NCI-H226 (cell line): ENCODE measurements around the gene SFTPA1.
"Not testable (repeated sequence)": the region's sequence is repeated elsewhere in the genome, so short reads cannot be mapped to it uniquely, and the experiment has no call there.

ENCODE experiments used
- DNase-seq: peaks from one replicate; pipeline ENCODE4 v3.0.0-alpha.2; 2015

The SFTPA1 gene

DNA sequence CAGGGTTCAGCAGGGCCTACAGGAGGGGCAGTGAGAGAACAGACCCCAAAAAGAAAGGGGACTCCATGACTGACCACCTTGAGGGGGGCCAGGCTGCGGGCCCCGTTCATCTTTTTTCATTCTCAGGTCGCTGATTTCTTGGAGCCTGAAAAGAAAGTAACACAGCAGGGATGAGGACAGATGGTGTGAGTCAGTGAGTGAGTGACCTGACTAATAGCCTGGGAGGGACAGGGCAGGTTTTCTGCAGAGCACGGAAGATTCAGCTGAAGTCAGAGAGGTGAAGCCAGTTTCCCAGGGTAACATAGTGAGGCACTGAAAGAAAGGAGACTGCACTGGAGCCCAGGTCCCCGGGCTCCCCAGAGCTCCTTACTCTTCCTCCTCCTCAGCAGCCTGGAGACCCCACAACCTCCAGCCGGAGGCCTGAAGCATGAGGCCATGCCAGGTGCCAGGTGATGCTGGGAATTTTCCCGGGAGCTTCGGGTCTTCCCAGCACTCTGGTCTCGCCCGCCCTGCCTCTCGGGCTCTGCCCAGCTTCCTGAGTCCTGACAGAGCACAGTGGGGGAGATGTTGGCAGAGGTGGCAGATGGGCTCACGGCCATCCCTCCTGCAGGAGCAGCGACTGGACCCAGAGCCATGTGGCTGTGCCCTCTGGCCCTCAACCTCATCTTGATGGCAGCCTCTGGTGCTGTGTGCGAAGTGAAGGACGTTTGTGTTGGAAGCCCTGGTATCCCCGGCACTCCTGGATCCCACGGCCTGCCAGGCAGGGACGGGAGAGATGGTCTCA is 646 bp downstream of the SFTPA1 start:
- not testable (repeated sequence) for DNase-seq

- no peak for DNase-seq
Measured at GRCh38 chr10:79615577-79615976, 4.8 kb downstream of the SFTPA1 start.

GRCh38 chr10:79616164-79616563 is 5.4 kb downstream of the SFTPA1 start:
- DNase-seq = no peak

- not testable (repeated sequence) for DNase-seq
Measured at GRCh38 chr10:79623663-79624062, 12.9 kb downstream of the SFTPA1 start.

- no peak for DNase-seq
Measured at GRCh38 chr10:79627075-79627474, 16.3 kb downstream of the SFTPA1 start.

GRCh38 chr10:79628083-79628482 is 17.3 kb downstream of the SFTPA1 start:
- no peak for DNase-seq

DNA sequence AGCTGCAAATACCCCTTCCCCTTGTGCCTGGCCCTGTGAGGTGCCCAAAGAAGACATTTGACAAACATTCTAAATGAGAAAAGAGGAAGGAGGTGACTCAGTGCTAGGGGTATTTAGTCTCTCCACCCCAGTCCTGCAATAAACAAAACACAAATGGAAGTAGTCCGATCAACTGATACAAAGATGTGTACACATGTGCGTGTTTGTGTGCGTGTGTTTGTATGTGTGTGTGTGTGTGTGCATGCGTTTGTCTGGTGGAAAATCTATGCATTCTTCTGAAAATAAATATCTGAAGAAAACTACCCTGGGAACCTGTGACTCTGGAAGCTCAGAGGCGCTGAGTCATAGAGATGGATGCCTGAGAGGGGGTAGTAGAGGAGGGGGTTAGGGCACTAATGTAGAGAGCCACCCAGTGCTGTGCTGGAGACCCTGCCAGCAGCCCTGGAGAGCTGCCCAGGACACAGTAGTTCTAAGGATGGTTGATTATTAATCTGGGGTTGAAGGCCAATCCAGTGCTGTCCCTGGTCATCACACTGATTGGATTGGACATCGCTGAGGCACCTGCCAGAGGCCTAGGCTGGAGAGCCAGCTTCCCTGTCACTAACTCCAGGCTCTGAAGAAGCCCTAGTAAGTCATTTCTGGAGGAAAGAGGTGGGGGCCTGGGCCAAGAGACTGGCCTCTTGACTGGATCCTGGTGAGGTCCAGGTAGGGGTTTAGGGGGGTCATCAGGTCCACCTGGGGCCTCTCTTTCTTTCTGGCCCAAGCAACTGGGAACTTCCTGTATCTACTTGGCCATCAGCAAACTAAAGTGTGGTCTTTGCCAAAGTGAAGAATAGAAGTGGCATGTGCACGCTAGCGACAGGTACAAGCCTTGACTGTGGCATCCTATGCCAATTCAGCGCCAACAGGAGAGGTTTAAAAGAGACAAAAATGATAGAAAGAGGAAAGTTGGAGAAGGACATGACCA is 18.5 kb downstream of the SFTPA1 start:
- no peak for DNase-seq

- no peak for DNase-seq
Measured at GRCh38 chr10:79629955-79630327, 19.2 kb downstream of the SFTPA1 start.

DNA sequence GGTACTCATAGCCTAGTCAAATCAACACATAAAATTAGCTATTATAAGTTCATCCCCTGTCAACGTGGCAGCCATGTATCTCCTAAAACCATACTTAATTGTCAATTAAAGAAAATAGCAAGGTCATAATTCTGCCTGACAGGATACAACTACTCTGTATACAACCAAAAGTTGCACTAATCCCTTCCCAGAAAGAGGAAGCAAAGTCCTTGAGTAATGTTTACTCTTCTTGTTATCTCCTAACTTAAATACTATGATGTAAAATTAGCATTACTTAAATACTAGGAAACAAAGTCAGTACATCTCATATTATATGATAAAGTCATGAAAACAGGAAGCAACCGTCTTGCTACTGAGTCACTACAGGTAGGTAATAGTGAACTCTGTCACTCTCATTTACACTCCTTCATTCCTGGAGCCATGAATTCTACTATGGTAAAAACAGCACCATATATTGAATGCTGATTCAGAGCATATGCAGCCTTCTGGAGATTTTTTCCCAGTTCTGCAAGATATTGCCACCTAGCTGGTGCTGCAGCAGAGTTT is 26.0 kb downstream of the SFTPA1 start:
- DNase-seq = not testable (repeated sequence)

DNA sequence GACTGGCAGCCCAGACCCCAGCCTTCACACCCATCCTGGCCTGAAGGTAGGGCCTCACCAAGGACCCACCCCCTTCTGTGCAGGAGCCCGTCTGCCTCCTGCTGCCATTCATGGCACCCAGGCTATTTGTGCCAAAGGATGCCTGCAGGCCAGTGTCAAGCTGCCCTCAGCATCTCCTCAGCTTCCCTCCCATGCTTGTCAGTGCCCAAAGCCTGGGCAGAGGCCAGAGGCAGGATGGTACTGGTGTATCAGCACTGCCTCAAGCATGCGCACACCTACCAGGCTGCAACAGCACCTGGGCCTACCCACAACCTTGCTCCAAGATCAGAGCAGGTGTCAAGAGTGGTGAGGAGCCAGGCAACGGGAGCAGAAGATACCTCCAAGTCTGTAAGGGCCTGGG is 27.6 kb downstream of the SFTPA1 start:
- no peak for DNase-seq

- not testable (repeated sequence) for DNase-seq
Measured at GRCh38 chr10:79652695-79653094, 42.0 kb downstream of the SFTPA1 start.

DNA sequence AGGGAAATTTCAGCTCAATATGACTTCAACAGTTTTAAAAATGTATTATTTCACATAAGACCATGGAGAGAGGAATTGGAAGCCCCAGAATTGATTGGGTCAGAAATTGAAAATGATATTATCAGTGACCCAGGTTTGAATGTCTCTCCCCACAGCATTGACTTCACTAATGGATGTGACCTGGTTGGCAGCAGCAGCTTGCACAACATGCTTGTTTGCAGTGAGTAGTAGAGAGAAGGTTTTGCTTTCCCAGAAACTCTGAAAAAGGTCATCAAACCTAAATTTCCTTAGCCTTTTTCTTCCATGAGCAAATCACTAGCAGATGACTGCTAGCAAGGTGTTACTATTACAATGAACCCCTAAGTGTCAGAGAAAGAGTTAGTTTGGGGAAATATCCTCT is 52.5 kb downstream of the SFTPA1 start:
- not testable (repeated sequence) for DNase-seq

DNA sequence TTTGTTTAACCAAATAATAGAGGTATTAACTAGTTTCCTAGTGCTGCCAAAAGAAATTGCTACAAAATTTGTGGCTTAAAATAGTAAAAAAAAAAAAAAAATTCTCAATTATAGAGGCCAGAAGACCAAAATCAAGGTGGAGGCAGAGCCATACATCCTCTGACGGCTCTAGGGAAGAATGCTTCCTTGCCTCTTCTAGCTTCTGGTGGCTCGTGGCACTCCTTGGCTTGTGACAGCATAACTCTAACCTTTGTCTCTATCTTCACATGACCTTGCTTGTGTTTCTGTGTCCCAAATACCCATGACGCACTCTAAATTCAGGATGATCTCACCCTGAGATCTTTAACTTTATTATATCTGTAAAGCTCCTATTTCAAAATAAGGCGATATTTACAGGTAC is 53.9 kb downstream of the SFTPA1 start:
- DNase-seq = not testable (repeated sequence)
